SK-N-DZ (cell line): ENCODE results near the gene EFCAB13.
"Not testable (repeated sequence)": the region's sequence is repeated elsewhere in the genome, so short reads cannot be mapped to it uniquely, and the experiment has no call there.

Experiments used
- DNase-seq: peaks from one replicate; pipeline ENCODE4 v3.0.0-alpha.2; 2015; ENCODE audit warnings: low spot score

EFCAB13 gene

DNA sequence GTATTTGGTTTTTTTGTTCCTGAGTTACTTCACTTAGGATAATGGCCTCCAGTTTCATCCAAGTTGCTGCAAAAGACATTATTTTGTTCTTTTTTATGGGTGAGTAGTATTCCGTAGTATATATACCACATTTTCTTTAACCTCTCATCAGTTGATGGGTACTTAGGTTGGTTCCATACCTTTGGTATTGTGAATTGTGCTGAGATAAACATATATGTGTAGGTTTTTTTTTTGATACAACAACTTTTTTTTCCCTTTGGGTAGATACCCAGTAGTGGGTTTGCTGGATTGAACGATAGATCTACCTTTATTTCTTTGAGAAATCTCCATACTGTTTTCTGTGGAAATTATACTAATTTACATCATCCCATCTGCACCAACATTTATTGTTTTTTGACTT, 6.8 kb downstream of the EFCAB13 start:
- no peak for DNase-seq

DNA sequence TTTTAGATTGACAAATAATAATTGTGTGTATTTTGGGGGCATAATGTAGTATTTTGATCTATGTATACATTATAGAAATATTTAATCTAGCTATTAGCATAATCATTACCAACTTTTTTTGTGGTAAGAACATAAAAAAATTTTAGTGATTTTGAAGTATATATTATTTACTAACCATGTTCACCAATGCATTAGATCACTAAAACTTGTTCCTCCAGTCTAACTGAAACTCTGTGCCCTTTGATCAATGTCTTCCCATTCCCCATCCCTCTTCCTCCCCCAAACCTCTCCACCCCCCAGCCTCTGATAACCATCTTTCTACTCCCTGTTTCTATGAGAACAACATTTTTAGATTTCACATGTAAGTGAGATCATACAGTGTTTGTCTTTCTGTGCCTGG, 8.5 kb downstream of the EFCAB13 start:
- DNase-seq: no peak

DNA sequence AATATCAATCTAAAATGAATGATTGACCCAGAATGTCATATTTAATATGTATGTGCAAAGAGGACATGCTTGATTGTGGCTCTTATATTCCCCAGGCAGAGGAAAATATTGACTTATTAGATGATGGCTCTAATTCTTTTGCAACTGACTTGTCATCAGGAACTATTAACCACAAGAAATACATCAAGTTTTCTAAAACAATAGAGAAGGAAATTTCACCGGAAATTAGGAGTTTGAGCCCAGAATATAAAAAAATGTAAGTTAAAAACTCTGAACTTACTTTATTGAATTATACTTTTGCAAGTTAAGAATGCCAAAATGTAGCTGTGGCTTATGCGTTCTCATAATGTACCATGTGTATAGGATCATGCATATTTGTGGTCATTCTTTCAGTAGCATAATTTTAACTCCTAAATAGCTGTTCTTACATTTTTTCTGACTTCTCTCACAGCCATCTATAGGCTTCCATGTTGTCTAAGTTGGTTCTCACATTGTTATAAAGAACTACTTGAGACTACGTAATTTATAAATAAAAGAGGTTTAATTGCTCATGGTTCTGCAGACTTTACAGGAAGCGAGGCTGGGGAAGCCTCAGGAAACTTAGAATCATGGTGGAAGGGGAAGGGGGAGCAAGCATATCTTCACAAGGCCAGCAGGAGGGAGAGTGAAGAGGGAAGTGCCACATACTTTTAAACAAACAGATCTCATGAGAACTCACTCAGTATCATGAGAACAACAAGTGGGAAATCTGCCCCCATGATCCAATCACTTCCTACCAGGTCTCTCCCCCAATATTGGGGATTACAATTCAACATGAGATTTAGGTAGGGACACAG, 11.6 kb downstream of the EFCAB13 start:
- no peak for DNase-seq

DNA sequence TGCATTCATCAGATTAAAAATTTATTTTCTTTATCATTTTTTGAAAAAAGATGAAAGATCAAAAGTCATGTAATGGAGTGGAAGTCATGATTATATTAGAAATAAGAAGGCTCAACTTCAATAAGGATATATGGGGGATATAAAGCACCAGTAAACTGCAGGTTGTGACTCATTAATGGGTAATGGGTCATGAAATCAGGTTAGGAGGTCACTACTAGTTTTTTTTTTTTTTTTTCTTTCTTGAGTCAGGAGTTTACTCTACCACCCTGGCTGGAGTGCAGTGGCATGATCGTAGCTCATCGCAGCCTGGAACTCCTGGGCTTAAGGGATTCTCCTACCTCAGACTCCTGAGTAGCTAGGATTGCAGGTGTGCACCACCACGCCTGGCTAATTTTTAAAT, 14.3 kb downstream of the EFCAB13 start:
- DNase-seq: no peak

DNA sequence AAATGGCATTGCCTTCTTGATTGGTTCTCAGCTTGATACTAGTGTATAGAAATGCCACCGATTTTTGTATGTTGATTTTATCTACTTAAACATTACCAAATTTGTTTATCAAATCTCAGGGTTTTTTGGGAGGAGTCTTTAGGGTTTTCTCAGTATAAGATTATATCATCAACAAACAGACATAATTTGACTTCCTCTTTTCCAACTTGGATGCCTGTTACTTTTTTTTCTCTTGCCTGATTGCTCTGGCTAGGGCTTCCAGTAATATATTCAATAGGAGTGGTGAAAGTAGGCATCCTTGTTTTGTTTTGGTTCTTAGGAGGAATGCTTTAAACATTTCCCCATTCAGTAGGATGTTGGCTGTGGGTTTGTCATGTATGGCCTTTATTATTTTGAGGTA, 29.1 kb downstream of the EFCAB13 start:
- no peak for DNase-seq

DNA sequence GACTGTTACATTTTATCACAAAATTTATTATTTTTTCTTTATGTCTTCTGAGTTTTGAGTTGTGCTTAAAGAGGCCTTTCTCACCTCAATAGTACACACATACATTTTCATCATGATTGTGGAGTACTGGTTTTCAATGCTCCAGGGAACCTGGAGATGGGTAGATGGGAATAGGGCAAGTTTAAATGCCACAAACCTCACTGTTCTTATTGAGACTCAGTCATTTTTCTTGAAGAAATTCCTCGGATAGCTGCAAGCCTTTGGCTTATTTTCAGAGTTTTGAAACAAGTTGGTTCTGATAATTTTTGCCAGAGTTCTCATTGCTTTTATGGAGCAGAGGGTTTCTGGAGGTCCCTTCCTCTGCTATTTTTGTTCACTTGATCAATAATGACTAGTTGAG, 34.9 kb downstream of the EFCAB13 start:
- DNase-seq: no peak

DNA sequence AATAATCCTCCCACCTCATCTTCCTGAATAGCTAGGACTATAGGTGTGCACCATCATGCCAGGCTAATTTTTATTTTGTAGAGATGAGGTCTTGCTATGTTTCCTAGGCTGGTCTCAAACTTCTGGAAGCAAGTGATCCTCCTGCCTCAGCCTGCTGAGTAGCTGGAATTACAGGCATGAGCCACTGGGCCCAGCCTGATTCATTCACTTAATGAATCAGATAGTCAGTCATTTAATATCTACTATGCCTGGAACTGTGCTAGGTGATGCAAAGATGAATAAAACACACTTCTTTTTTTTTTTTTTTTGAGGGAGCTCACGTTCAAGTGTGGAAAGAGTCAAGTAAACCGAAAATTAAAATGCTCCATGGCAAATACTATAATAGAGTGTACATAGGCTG, 39.4 kb downstream of the EFCAB13 start:
- no peak for DNase-seq

DNA sequence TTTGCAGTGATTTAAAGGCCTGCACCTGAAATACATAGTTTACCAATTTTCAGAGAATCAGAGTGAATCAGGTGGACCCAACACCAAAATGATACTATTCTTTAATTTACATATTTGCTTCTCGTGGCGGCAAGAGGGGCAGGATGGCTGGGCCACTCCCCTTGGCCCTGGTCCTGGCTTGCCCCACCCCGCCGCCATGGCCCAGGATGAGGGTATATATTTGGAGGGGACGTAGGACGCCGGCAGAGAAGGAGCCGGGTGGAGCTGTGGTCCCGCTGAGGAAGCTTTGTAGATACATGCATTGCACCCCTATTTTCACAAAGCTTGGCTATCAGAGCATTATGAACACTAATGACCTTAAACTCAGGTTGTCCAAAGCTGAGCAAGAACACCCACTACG, 43.5 kb downstream of the EFCAB13 start:
- no peak for DNase-seq

DNA sequence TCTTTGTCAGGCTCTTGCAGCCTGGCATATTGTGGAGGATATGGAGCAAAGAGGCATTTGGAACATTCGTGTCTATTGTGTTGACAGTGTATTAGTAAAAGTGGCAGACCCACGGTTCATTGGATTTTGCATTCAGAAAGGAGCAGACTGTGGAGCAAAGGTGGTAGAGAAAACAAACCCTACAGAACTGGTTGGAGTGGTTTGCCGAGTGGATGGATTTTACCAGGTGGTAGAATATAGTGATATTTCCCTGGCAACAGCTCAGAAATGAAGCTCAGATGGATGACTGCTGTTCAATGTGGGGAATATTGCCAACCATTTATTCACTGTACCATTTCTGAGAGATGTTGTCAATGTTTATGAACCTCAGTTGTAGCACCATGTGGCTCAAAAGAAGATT, 44.5 kb downstream of the EFCAB13 start:
- DNase-seq: no peak

DNA sequence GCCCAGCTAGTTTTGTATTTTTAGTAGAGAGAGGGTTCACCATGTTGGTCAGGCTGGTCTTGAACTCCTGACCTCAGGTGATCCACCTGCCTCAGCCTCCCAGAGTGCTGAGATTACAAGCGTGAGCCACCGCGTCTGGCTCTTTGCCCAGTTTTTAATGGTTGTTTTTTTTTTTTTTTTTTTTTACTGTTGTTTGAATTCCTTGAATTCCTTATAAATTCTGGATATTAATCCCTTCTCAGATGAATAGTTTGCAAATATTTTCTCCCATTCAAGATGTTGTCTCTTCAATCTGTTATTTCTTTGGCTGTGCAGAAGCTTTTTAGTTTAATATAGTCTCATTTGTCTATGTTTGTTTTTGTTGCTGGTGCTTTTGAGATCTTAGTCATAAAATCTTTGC, 47.1 kb downstream of the EFCAB13 start:
- DNase-seq: not testable (repeated sequence)

DNA sequence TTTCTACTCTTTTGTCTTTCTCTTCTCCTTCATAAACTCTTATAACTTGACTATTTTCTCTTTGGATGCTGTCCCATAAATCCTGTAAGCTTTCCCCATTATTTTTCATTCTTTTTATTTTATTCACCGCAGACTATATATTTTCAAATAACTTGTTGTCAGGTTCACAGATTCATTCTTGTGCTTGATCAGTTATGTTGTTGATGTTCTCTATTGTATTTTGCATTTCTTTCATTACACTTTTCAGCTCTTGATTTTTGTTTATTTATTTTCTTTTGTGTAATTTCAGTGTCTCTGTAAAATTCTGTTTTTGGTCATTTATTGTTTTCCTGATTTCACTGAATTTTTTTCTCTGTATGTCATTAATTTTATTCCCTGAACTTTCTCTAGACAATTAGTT, 49.2 kb downstream of the EFCAB13 start:
- no peak for DNase-seq

DNA sequence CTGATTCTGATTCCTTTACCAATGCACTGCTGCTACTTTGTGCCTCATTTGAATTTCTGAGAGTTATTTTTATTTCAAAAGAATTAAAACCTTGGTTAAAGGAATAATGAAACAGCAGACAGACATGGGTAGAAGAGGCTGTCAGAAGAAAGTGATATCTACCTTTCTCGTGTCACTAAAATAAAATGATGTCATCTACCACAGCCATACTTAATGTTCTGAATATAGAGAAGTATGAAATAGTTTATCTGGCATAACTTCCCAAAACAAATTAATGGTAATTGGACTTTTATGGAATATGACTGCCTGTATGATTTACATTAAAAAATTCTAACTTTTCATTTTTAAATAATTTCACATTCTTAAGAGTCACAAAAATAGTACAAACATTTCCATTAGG, 52.5 kb downstream of the EFCAB13 start:
- no peak for DNase-seq

DNA sequence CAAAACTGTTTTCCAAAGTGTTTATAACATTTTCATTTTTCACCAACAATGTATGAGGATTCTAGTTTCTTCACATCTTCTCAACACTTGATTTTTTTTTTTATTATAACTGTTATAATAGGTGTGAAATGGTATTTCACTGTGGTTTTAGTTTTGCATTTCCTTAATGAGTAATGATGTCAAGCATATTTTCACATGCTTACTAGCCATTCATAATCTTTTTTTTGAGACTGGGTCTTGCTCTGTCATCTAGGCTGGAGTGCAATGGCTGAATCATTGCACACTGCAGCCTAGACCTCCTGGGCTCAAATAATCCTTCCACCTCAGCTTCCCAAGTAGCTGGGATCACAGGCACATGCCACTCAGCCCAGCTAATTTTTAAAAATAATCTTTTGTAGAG, 65.1 kb downstream of the EFCAB13 start:
- no peak for DNase-seq

DNA sequence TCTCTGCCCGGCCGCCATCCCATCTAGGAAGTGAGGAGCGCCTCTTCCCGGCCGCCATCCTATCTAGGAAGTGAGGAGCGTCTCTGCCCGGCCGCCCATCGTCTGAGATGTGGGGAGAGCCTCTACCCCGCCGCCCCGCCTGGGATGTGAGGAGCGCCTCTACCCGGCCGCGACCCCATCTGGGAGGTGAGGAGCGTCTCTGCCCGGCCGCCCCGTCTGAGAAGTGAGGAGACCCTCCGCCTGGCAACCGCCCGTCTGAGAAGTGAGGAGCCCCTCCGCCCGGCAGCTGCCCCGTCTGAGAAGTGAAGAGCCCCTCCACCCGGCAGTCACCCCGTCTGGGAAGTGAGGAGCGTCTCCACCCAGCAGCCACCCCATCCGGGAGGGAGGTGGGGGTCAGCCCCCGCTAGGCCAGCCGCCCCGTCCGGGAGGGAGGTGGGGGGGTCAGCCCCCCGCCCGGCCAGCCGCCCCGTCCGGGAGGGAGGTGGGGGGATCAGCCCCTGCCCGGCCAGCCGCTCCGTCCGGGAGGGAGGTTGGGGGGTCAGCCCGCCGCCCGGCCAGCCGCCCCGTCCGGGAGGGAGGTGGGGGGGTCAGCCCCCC, 73.9 kb downstream of the EFCAB13 start:
- not testable (repeated sequence) for DNase-seq

DNA sequence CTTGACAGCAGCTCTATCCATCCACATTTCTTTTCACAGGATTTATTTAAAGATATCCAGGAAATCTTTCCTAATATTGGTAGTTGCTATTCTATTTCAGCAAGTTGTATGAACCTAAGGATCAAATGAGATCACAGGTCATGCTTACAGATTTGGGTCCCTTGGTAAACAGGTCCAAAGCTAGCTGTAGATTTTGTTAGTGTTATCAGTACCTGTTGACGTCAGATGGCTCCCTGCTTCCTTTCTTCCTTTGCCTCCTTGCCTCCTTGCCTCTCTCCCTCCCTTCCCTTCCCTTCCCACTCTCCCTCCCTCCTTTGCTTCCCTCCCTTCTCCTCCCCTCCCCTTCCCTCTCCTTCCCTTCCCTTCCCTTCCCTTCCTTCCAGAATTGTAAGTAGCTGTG, 76.6 kb downstream of the EFCAB13 start:
- no peak for DNase-seq

DNA sequence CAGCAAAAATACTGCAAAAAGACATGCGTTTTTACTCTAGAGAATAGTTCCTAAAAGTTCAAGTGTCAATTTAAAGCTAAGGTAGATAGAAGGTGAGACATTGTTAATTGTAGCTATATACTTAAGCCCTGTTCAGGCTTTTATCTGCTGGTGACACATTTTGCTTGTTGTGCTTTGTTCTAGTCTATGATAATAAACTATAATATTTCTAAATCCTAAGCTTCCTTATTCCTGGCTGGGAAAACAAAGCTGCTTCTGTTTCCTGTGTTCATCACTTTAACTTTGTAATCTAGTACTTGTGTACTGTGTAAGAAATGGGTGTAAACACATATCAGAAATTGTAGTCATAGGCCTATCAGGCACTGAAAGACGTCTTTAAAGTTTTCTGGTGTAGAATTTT, 77.3 kb downstream of the EFCAB13 start:
- DNase-seq: no peak

DNA sequence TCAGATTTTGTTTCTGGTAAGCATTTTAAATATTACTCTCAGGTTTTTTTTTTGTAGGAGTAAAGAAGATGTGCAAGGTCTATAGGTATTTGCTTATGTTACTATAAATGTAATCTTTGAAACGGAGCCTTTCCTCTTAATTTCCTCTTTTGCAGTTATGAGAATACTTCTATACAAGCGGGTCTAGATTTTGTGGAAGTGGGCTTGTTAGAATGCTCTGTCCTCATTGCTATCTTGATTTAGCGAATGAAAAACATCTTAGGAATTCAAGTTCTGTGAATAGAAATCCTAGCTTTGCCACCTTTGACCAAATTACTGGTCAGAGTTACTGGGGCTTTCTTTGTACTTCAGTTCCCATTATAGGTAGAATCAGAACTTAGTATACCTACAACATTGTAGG, 80.3 kb downstream of the EFCAB13 start:
- DNase-seq: no peak

DNA sequence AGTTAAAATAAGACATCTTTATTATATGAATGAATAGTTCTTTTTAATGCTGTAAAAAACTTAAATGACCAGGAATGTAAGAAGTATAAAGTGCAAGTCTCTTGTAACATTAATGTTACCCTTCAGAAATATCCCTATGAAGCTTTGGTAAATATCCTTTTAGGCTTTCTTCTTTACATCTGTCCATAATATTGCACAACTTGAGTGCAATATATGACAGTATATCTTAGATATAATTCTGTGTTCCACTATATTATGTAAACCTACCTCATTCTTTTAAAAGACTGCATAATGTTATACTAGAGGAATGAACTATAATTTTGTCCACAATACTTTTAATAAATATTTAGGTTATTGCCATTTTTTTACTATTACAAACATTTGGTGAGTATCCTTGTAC, 81.1 kb downstream of the EFCAB13 start:
- DNase-seq: no peak

DNA sequence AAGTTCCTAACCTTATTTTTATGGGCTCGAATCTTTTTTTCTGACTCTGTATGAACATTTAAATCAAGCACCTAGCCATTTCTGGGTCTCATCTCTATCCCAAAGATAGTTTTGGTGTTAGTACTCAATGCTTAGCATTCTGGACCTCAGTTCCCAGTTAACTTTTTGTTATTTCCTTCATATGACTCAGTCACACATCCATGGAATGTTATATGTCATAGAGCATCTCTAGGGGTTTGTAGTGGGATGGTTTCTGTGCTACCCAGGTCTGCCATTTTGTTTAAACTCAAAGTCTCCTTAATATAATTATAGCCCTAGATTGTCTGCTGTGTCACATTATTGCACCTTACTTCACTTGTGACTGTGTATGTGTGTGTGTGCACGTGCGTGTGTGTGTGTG, 90.1 kb downstream of the EFCAB13 start:
- no peak for DNase-seq

DNA sequence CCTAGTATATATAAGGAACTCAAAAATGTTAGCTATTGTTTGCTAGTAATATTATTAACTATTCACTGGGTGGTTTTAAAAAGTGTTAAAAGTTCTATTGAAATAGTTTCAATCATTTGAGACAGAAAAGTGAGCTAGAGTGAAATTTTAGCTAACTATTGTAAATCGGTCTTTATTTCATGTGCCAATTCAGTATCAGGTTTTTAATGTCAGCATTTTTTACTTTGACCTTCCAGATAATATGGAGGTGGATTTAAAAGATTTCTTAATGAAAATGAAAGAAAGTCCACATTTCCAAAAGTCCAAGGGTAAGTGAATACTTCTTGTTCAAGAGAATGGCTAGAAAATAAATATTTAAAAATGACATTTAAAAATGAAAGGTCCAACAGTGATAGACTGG, 90.9 kb downstream of the EFCAB13 start:
- DNase-seq: no peak

DNA sequence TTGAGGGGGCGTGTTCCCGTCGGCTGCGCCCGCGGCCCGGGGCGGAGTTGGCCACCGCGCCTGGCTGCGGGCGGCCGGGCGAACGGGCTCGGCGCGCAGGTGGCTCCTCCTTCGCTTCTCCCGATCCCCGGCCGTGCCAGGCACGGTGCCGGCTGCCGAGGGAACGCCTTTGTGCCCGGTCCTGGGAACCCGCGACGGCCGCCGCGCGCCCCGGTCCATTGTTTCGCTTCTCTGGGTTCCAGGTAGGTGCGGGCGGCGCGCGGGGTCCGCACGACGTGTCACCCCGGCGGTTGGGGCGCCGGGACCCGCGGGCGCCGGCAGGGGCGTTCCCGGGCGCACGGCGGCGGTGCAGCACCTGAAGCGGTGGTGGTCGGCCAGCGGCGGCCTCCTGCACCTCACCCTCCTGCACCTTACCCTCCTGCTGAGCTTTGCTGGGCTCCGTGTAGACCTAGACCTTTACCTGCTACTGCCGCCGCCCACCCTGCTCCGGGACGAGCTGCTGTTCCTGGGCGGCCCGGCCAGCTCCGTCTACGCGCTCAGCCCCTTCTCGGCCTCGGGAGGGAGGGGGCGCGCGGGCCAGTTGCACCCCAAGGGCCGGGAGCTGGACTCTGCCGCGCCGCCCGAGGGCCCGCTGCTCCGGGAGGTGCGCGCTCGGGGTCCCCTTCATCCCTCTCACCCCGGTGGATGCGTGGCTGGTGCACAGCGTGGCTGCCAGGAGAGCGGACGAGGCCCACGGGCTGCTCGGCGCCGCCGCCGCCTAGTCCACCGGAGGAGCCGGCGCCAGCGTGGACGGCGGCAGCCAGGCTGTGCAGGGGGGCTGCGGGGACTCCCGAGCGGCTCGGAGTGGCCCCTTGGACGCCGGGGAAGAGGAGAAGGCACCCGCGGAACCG, 99.9 kb downstream of the EFCAB13 start:
- DNase-seq: no peak

DNA sequence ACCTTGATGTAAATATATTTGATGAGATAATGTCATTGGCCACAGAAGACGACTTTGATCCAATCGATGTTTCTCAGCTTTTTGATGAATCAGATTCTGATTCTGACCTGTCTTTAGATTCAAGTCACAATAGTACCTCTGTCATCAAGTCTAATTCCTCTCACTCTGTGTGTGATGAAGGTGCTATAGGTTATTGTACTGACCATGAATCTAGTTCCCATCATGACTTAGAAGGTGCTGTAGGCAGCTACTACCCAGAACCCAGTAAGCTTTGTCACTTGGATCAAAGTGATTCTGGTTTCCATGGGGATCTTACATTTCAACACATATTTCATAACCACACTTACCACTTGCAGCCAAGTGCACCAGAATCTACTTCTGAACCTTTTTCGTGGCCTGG, 101.5 kb downstream of the EFCAB13 start:
- DNase-seq: not testable (repeated sequence)
